ENCODE data around the gene PASK.

GRCh38 chr2:241185961-241186360 lies 36.7 kb upstream of the PASK start:
- TF ChIP-seq CTCF (IDR thresholded peaks at IDR 0.05) (no peak), POLR2A (IDR thresholded peaks at IDR 0.05) (no peak)
